Activated naive CD8-positive, alpha-beta T cell treated with anti-CD3 and anti-CD28 coated beads, Interleukin-2, amount 10 ng/mL, durations not matched to agents 7 days and 5 days (primary cell): Measurements from ENCODE around the gene SSBP3. TPM values are rescaled to one million over a fixed set of nuclear protein-coding genes. Genes with fewer than 3 reads are reported as not detected.

Source experiments
- ATAC-seq: fragments of 150-1000 bp; cut with Tn5 transposase; one replicate; pipeline ENCODE4 v1.10.0; 2021; ENCODE audit warnings: low read depth, moderate library complexity
- POLR2A ChIA-PET: fragments of 350-600 bp; sonication (Branson Sonifier 250); formaldehyde crosslinking; loops from one replicate; lab custom pipeline; 2021; ENCODE audit warnings: antibody characterized with exemption; lab: Charles Lee
- DNase-seq: peaks from one replicate; pipeline ENCODE4 v3.0.0; 2021
- H3K27ac Mint-ChIP-seq: one replicate; pipeline ENCODE4 v1.8.0; 2022; ENCODE audit warnings: mild to moderate bottlenecking, mixed read lengths
- H3K27me3 Mint-ChIP-seq: one replicate; pipeline ENCODE4 v1.8.0; 2022; ENCODE audit warnings: mild to moderate bottlenecking, moderate library complexity, mixed read lengths
- H3K36me3 Mint-ChIP-seq: one replicate; pipeline ENCODE4 v1.8.0; 2021; ENCODE audit warnings: mild to moderate bottlenecking, mixed read lengths
- H3K4me1 Mint-ChIP-seq: one replicate; pipeline ENCODE4 v1.8.0; 2021; ENCODE audit warnings: mixed read lengths
- H3K4me3 Mint-ChIP-seq: one replicate; pipeline ENCODE4 v1.8.0; 2022; ENCODE audit warnings: mild to moderate bottlenecking, moderate library complexity, mixed read lengths
- H3K9me3 Mint-ChIP-seq: one replicate; pipeline ENCODE4 v1.8.0; 2021; ENCODE audit warnings: mixed read lengths
- total RNA-seq, 2 experiments: library from RNA; stranded (reverse); gene quantifications; one replicate each; pipeline ENCODE4 v1.2.3, GENCODE V29; 2021

The SSBP3 gene
- total RNA-seq, 2 experiments from 2014 or later: 109 to 126 TPM

GRCh38 chr1:54267815-54268761, 138.1 kb downstream of the SSBP3 start:
- Mint-ChIP-seq H3K4me1 (peaks cover 23% of the 10 kb centered on the region), H3K27me3 (no peaks in the 10 kb centered on the region), H3K4me3 (no peak overlapping the region), H3K27ac (no peak overlapping the region), H3K36me3 (peaks cover 7% of the 10 kb centered on the region), H3K9me3 (no peaks in the 10 kb centered on the region)
- ATAC-seq: no peak
- no peak for DNase-seq
- POLR2A ChIA-PET: no interaction called here

GRCh38 chr1:54266908-54267307, 139.3 kb downstream of the SSBP3 start:
- ATAC-seq (no peak), DNase-seq (no peak)
- POLR2A ChIA-PET: no interaction called here
- H3K36me3 Mint-ChIP-seq: peaks cover 9% of the 10 kb centered on the region
- no peaks in the 10 kb centered on the region for H3K27me3 Mint-ChIP-seq
- H3K27ac Mint-ChIP-seq: no peak overlapping the region
- peaks cover 21% of the 10 kb centered on the region for H3K4me1 Mint-ChIP-seq
- H3K9me3 Mint-ChIP-seq: no peaks in the 10 kb centered on the region
- H3K4me3 Mint-ChIP-seq: no peak overlapping the region

GRCh38 chr1:54266195-54266594, 140.0 kb downstream of the SSBP3 start:
- Mint-ChIP-seq H3K9me3 (no peaks in the 10 kb centered on the region), H3K36me3 (peaks cover 9% of the 10 kb centered on the region), H3K27me3 (no peaks in the 10 kb centered on the region), H3K4me3 (no peak overlapping the region), H3K27ac (no peak overlapping the region), H3K4me1 (peaks cover 21% of the 10 kb centered on the region)
- POLR2A ChIA-PET: no interaction called here
- ATAC-seq: no peak
- DNase-seq: no peak

GRCh38 chr1:54265659-54266058, 140.5 kb downstream of the SSBP3 start:
- no peak for ATAC-seq
- POLR2A ChIA-PET: no interaction called here
- no peaks in the 10 kb centered on the region for H3K9me3 Mint-ChIP-seq
- H3K36me3 Mint-ChIP-seq: peaks cover 9% of the 10 kb centered on the region
- no peak for DNase-seq
- H3K4me3 Mint-ChIP-seq: no peak overlapping the region
- no peak overlapping the region for H3K27ac Mint-ChIP-seq
- no peaks in the 10 kb centered on the region for H3K27me3 Mint-ChIP-seq
- H3K4me1 Mint-ChIP-seq: peaks cover 21% of the 10 kb centered on the region

GRCh38 chr1:54265126-54265525, 141.1 kb downstream of the SSBP3 start:
- Mint-ChIP-seq H3K9me3 (no peaks in the 10 kb centered on the region), H3K27me3 (no peaks in the 10 kb centered on the region), H3K4me1 (peaks cover 17% of the 10 kb centered on the region), H3K36me3 (peaks cover 5% of the 10 kb centered on the region), H3K4me3 (no peak overlapping the region), H3K27ac (peak overlapping the region; percentile 3)
- POLR2A ChIA-PET: interaction anchor here (1.1 kb wide), 1 partner anchor 225 kb away, joined by 3 read pairs; no protein-coding TSS in a partner anchor
- ATAC-seq: no peak
- DNase-seq: no peak

- peak overlapping the region; percentile 10 for H3K4me3 Mint-ChIP-seq
- H3K27me3 Mint-ChIP-seq: no peaks in the 10 kb centered on the region
- POLR2A ChIA-PET: interaction anchor here (0.9 to 1.1 kb wide), 2 partner anchors 143 to 226 kb away, joined by 3 read pairs; no protein-coding TSS in a partner anchor
- H3K4me1 Mint-ChIP-seq: peaks cover 15% of the 10 kb centered on the region
- H3K27ac Mint-ChIP-seq: peak overlapping the region; percentile 76
- H3K36me3 Mint-ChIP-seq: peaks cover 5% of the 10 kb centered on the region
- ATAC-seq (peak; percentile 35), DNase-seq (no peak)
- no peaks in the 10 kb centered on the region for H3K9me3 Mint-ChIP-seq
Measured at GRCh38 chr1:54263601-54264226, 142.5 kb downstream of the SSBP3 start.

- POLR2A ChIA-PET: no interaction called here
- H3K4me3 Mint-ChIP-seq: no peak overlapping the region
Measured at GRCh38 chr1:54262244-54262643, 143.9 kb downstream of the SSBP3 start.

GRCh38 chr1:54260810-54261209, 145.4 kb downstream of the SSBP3 start:
- Mint-ChIP-seq H3K4me3 (no peak overlapping the region), H3K27ac (peak overlapping the region; percentile 51), H3K4me1 (peaks cover 14% of the 10 kb centered on the region), H3K36me3 (peaks cover 2% of the 10 kb centered on the region), H3K9me3 (no peaks in the 10 kb centered on the region), H3K27me3 (no peaks in the 10 kb centered on the region)
- DNase-seq (no peak), ATAC-seq (no peak)
- POLR2A ChIA-PET: no interaction called here

More at GRCh38 chr1:54262244-54262643, 143.9 kb downstream of the SSBP3 start:
- DNase-seq (no peak), ATAC-seq (no peak)
- Mint-ChIP-seq H3K9me3 (no peaks in the 10 kb centered on the region), H3K27ac (no peak overlapping the region), H3K27me3 (no peaks in the 10 kb centered on the region), H3K4me1 (peaks cover 15% of the 10 kb centered on the region), H3K36me3 (peaks cover 2% of the 10 kb centered on the region)

GRCh38 chr1:54259546-54260140, 146.6 kb downstream of the SSBP3 start:
- Mint-ChIP-seq H3K36me3 (peaks cover 2% of the 10 kb centered on the region), H3K4me3 (no peak overlapping the region), H3K27me3 (no peaks in the 10 kb centered on the region), H3K9me3 (no peaks in the 10 kb centered on the region), H3K27ac (no peak overlapping the region), H3K4me1 (peaks cover 14% of the 10 kb centered on the region)
- ATAC-seq (no peak), DNase-seq (no peak)
- POLR2A ChIA-PET: interaction anchor here (0.6 kb wide), 1 partner anchor 137 kb away, joined by 10 read pairs; no protein-coding TSS in a partner anchor

- no peak overlapping the region for H3K4me3 Mint-ChIP-seq
- DNase-seq (no peak), ATAC-seq (no peak)
- peaks cover under 1% of the 10 kb centered on the region for H3K36me3 Mint-ChIP-seq
- H3K27me3 Mint-ChIP-seq: no peaks in the 10 kb centered on the region
- POLR2A ChIA-PET: interaction anchor here (0.6 kb wide), 1 partner anchor 93 kb away, joined by 4 read pairs; no protein-coding TSS in a partner anchor
- no peak overlapping the region for H3K27ac Mint-ChIP-seq
- H3K9me3 Mint-ChIP-seq: no peaks in the 10 kb centered on the region
- peaks cover 5% of the 10 kb centered on the region for H3K4me1 Mint-ChIP-seq
Measured at GRCh38 chr1:54257876-54258275, 148.3 kb downstream of the SSBP3 start.

GRCh38 chr1:54257346-54257620, 148.9 kb downstream of the SSBP3 start:
- Mint-ChIP-seq H3K4me1 (peaks cover 7% of the 10 kb centered on the region), H3K36me3 (no peaks in the 10 kb centered on the region), H3K27me3 (no peaks in the 10 kb centered on the region), H3K9me3 (no peaks in the 10 kb centered on the region), H3K4me3 (no peak overlapping the region), H3K27ac (peak overlapping the region; percentile 8)
- DNase-seq: no peak
- POLR2A ChIA-PET: no interaction called here
- ATAC-seq: no peak

- H3K36me3 Mint-ChIP-seq: peaks cover 2% of the 10 kb centered on the region
- H3K4me3 Mint-ChIP-seq: no peak overlapping the region
- peak overlapping the region; percentile 8 for H3K27ac Mint-ChIP-seq
- DNase-seq (no peak), ATAC-seq (no peak)
- H3K27me3 Mint-ChIP-seq: no peaks in the 10 kb centered on the region
- POLR2A ChIA-PET: no interaction called here
- H3K9me3 Mint-ChIP-seq: no peaks in the 10 kb centered on the region
- peaks cover 7% of the 10 kb centered on the region for H3K4me1 Mint-ChIP-seq
Measured at GRCh38 chr1:54256522-54257345, 149.5 kb downstream of the SSBP3 start.
